ENCODE measurements around the gene NPTXR. TPM values are rescaled to one million over a fixed set of nuclear protein-coding genes. Genes with fewer than 3 reads are reported as not detected.

The NPTXR gene
- total and polyA plus RNA-seq, 2 donors from 2014 or later: 1.1 to 12.5 TPM

DNA sequence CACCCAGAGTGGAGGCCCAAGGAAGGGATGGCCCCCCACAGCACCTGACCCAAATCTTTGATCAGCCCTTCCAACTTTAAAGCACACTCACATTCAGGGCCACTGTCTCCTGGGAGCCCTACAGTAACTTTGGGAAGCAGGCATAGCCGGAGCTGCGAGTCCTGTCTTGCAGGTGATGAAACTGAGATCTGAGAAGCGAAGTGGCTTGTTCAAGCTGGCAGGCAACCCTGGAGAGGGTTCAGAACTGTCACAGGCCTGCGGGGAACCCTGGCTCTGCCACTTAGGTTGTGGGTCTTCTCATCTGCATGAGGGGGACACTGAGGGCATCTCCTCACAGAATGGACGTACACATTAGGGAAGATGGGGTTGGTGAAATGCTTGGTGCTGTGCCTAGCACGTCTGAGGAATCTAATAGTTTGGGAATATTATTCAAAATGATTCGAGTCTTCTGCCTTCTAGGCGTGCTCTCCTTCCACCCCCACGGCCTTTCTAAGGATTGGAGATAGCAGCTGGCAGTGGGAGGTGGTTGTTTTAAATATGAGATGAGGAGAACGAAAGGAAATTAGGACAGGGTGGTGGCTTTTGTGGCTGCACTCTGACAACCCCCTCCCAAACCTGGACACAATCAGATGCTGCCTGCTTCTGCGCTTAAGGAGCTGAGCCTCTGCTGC is 69.2 kb downstream of the NPTXR start:
- no peak overlapping the region for H3K4me3 ChIP-seq (ENCODE audit: low read length in 3 of 3)
- H3K27ac ChIP-seq (ENCODE audit: low read depth in 2 of 2, low read length in 2 of 2): no peak overlapping the region
- intact Hi-C loops (cut with DNase I): no loop called here
- H3K27me3 ChIP-seq (ENCODE audit: control insufficient read depth, insufficient read depth, low read length): no peaks in the 10 kb centered on the region
- H3K9ac ChIP-seq (ENCODE audit: low read length in 3 of 3): no peak overlapping the region
- TF ChIP-seq, protein P1, sequence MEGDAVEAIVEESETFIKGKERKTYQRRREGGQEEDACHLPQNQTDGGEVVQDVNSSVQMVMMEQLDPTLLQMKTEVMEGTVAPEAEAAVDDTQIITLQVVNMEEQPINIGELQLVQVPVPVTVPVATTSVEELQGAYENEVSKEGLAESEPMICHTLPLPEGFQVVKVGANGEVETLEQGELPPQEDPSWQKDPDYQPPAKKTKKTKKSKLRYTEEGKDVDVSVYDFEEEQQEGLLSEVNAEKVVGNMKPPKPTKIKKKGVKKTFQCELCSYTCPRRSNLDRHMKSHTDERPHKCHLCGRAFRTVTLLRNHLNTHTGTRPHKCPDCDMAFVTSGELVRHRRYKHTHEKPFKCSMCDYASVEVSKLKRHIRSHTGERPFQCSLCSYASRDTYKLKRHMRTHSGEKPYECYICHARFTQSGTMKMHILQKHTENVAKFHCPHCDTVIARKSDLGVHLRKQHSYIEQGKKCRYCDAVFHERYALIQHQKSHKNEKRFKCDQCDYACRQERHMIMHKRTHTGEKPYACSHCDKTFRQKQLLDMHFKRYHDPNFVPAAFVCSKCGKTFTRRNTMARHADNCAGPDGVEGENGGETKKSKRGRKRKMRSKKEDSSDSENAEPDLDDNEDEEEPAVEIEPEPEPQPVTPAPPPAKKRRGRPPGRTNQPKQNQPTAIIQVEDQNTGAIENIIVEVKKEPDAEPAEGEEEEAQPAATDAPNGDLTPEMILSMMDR (IDR thresholded peaks at IDR 0.05; ENCODE audit: borderline replicate concordance, extremely low read depth, insufficient read depth): no peak
- H3K9me3 ChIP-seq (ENCODE audit: control insufficient read depth in 2 of 3, insufficient read depth in 1 of 3, low read length in 3 of 3): no peaks in the 10 kb centered on the region
- FAIRE-seq: no peak
- H3K4me1 ChIP-seq (ENCODE audit: control insufficient read depth in 2 of 3, insufficient read depth in 2 of 3, low read depth in 1 of 3, low read length in 3 of 3): no peaks in the 10 kb centered on the region
- no peaks in the 10 kb centered on the region for H3K36me3 ChIP-seq (ENCODE audit: control insufficient read depth in 2 of 3, insufficient read depth in 3 of 3, low read length in 3 of 3)
- no peak for DNase-seq

DNA sequence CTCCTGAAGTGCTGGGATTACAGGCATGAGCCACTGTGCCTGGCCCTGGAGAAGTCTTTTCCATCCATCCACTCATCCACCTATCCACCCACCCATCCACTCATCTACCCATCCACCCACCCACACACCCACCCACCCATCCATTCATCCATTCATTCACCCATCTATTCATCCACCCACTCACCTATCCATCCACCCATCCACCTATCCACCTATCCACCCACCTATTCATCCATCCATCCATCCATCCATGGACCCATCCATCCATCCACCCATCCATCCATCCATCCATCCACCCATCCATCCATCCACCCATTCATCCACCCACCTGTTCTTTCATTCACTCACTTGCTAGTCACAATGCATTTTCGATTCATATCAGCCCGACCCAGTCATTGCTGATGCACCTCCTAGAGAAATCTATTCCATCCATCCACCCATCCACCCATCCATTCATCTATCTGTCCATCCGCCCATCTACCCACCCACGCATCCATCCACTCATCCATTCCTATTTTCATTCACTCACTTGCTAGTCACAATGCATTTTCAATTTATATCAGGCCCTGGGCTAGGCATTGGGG is 70.4 kb downstream of the NPTXR start:
- intact Hi-C loops (cut with DNase I): no loop called here
- H3K4me3 ChIP-seq (ENCODE audit: low read length in 3 of 3): no peak overlapping the region

DNA sequence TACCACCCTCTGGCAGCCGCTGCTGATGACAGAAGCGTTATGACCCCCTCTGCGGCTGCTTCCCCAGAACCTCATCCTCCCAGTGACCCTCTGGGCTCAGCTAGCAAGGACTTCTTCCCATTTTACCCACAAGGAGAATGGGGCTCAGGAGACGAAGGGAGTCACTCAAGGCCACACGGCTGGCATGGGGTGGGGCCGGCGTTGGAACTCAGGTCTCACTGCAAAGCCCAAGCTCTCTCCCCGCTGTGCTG is 71.3 kb downstream of the NPTXR start:
- intact Hi-C loops (cut with DNase I): no loop called here
- TF ChIP-seq, protein P1 (IDR thresholded peaks at IDR 0.05; ENCODE audit: borderline replicate concordance, extremely low read depth, insufficient read depth): no peak
- no peak for DNase-seq
- Histone ChIP-seq H3K9ac (ENCODE audit: low read length in 3 of 3) (no peak overlapping the region), H3K4me3 (ENCODE audit: low read length in 3 of 3) (no peak overlapping the region), H3K4me1 (ENCODE audit: control insufficient read depth in 2 of 3, insufficient read depth in 2 of 3, low read depth in 1 of 3, low read length in 3 of 3) (no peaks in the 10 kb centered on the region), H3K9me3 (ENCODE audit: control insufficient read depth in 2 of 3, insufficient read depth in 1 of 3, low read length in 3 of 3) (no peaks in the 10 kb centered on the region), H3K27ac (ENCODE audit: low read depth in 2 of 2, low read length in 2 of 2) (no peak overlapping the region), H3K27me3 (ENCODE audit: control insufficient read depth, insufficient read depth, low read length) (no peaks in the 10 kb centered on the region), H3K36me3 (ENCODE audit: control insufficient read depth in 2 of 3, insufficient read depth in 3 of 3, low read length in 3 of 3) (no peaks in the 10 kb centered on the region)
- no peak for FAIRE-seq

More for the DNA sequence above, 70.4 kb downstream of the NPTXR start:
- no peaks in the 10 kb centered on the region for H3K27me3 ChIP-seq (ENCODE audit: control insufficient read depth, insufficient read depth, low read length)
- DNase-seq (no peak), FAIRE-seq (no peak)
- H3K4me1 ChIP-seq (ENCODE audit: control insufficient read depth in 2 of 3, insufficient read depth in 2 of 3, low read depth in 1 of 3, low read length in 3 of 3): no peaks in the 10 kb centered on the region
- no peaks in the 10 kb centered on the region for H3K9me3 ChIP-seq (ENCODE audit: control insufficient read depth in 2 of 3, insufficient read depth in 1 of 3, low read length in 3 of 3)
- no peak overlapping the region for H3K9ac ChIP-seq (ENCODE audit: low read length in 3 of 3)
- H3K36me3 ChIP-seq (ENCODE audit: control insufficient read depth in 2 of 3, insufficient read depth in 3 of 3, low read length in 3 of 3): no peaks in the 10 kb centered on the region
- H3K27ac ChIP-seq (ENCODE audit: low read depth in 2 of 2, low read length in 2 of 2): no peak overlapping the region
- TF ChIP-seq, protein P1 (IDR thresholded peaks at IDR 0.05; ENCODE audit: borderline replicate concordance, extremely low read depth, insufficient read depth): no peak

All from kidney (tissue), 14 donors.